Stimulated activated CD4-positive, alpha-beta T cell treated with anti-CD3 and anti-CD28 coated beads, Interleukin-1b, Interleukin-23, amount 100 ng/mL, for 1 hour (primary cell): Measurements from ENCODE around the gene LYL1.

Source experiments
- DNase-seq, 2 donors: peaks; one replicate each; pipeline ENCODE4 v3.0.0-alpha.2; 2020; ENCODE audit warnings: low read depth in 2 of 2

LYL1 gene

DNA sequence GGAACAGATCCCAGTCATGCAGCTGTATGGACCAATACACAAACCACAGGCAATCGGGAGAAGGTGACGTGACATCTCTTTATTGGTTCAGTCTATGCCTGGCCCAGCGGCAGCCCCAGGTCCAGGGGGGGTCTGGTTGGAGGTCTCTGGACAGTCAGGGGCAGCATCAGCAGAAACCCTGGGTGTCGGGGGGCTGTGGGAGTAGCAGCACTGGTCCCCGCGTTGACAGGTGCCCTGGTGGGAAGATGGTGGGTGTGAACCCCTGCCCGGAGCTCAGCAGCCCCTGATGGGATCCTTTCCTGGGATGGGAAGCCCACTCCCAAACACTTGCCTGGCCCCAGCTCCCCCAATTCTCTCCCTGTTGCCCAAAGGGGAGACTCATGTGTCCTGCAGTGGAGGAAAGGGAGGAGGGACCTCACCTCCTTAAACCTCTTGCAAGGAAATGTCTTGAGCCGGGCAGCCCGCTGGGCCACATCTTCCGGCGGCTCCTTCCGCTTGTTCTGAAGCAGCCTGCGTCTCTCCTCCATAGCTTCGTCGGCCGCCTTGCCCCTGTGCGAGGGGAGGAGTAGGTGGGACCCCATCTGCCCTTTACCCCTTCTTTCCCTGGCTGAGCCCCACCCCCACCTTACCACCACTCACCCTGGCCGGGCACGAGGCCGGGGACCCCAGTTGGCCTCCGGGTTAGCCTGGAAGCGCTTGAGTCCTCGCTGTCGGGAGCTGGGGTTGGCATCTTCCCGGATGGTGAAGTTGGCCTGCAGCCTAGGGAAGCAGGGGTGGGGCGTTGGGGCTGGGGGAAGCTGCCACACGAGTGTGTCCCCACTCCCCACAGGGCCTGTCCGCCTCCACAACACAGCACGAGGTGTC, 2.4 kb upstream of the LYL1 start:
- DNase-seq, result no peak

DNA sequence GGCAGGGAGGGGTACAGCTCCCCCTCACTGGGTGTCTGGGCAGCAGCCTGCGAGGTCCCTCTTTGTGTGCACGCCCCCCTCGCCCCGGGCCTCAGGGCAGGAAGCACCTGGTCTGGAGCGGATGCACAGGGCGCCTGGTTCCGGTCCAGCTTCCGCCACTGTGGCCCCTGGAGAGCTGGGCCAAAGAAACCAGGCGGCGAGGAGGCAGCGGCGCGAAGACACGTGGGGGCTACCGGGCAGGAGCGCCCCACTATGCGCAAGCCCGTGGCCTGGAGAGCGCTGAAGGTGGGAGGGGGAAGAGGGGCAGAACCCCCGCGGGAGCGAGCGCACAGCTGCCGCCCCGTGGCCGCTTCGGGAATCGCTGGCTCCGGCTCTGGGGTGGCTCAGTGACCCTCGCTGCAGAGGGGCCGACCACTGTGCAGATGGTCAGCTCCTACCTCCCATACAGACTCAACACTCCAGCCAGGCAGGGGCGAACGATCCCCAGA, 1.7 kb upstream of the LYL1 start:
- DNase-seq, result no peak

- DNase-seq, result no peak
Measured at GRCh38 chr19:13103581-13104359, 1.1 kb upstream of the LYL1 start.

DNA sequence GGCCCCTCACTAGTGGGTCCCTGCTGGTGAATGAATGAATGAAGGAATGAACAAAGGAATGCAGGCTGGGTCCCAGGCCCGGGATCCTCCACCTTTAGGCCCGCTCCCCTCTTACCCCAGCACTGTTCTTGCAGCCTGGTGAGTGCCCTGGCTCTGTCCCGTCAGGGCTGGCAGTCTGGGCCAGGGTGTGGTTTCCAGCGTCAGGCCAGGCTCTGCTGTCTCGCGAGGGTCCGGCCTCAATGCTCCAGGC, 317 bp downstream of the LYL1 start:
- DNase-seq, result no peak

DNA sequence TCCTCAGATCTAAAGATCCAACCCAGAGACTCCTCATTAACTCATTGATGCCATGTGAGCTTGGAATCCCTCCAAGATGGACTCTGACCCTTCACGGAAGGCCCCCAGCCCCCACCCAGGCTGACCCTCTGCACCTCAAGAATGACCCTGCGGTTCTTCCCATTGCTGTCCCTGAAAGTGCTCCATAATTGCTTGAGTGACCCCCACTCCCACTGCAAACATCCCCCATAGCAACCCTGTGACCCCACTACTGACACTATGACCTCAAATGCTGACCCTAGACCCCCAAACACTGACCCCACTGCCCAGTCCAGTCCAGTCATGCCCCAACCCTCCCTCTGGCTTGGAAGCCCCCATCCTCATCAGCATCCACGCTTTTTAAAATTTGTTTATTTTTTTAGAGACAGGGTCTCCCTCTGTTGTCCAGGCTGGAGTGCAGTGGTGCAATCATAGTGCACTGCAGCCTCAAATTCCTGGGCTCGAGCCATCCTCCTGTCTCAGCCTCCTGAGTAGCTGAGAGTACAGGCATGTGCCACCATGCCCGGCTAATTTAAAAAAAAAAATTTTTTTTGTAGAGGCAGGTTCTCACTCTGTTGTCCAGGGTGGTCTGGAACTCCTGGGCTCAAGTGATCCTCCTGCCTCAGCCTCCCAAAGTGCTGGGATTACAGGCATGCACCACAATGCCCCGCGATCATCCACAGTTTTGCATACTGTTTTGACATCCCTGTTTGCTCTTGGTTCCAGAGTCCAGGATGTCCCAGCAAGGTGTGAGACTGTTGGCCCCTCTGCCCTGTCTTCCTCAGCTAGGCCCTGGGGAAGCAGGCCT, 855 bp downstream of the LYL1 start:
- no peak for DNase-seq

DNA sequence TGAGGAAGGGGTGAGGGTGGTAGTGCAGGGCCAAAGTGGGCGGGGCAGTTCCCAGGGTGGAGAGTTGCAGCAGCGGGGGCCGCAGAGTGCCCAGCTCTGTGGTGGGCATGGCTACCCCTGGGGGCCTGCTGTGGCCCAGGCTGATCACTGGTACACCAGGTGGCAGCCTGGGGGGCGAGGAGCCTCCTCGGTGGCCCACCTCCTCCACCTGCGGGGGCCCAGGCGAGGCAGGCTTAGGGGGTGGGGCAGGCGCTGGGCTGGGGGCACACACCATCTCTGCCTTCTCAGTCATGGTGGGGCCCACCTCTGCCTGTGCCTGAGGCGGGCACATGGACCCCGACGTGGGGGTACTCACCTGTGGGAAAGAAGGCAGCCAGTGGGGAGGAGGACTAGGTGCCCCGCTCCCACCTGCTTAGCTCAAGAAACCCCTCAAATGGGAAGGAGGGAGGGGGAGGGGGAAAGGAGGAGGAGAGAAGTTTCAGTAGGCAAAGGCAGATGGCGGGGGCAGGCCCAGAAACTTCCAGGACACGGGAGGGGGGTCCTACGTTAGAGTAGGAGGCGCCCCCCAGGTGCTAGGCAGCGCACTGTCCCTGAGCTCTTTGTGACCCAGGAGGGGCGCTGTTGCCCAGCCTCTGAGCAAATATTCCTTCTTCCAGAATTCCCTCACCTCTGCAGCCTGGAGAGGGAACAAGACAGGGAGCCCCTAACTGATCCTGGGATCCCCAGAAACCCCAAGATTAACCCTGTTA, 1.6 kb downstream of the LYL1 start:
- DNase-seq, result no peak

- no peak for DNase-seq
Measured at GRCh38 chr19:13100031-13100588, 2.5 kb downstream of the LYL1 start.

- DNase-seq, result peak in 1 of 2 donors; percentile 52
Measured at GRCh38 chr19:13099073-13099999, 3.3 kb downstream of the LYL1 start.

- no peak for DNase-seq
Measured at GRCh38 chr19:13098277-13099072, 4.2 kb downstream of the LYL1 start.

DNA sequence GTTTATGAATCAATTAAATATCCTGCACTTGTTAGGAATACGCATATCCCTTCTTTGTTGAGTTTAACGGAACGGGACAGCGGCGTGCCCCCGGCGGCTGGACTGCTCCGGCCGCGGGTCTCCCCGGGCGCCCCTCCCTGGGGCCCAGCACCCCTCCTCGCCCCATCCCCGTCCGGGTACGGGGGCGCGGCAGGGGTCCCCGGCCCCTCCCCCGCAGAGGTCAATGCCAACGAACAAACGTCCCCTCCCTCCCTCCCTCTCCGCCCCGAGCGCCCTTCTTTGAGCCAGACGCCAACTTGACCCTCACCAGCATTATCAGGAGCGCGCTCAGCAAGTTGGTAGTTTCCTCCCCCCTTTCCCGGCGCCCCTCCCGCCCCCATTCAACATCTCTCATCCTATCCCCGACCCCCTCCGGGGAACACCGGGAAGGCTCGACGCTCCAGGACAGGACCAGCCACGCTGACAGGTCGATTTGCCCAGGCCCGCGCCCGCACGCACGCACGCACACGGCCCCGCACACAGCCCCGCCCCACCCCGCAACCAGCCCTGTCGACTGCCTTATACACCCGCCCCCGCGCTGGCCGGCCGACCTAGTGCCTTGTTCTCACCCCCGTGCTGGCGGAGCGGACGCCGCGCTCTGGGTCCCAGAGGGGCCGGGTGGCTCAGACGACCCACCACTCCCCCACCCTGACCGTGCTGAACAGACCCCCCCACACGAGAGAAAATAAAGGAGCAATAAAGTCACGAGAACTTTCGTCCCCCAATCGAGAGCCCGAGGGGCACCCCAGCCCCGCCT, 5.0 kb downstream of the LYL1 start:
- DNase-seq, result no peak

DNA sequence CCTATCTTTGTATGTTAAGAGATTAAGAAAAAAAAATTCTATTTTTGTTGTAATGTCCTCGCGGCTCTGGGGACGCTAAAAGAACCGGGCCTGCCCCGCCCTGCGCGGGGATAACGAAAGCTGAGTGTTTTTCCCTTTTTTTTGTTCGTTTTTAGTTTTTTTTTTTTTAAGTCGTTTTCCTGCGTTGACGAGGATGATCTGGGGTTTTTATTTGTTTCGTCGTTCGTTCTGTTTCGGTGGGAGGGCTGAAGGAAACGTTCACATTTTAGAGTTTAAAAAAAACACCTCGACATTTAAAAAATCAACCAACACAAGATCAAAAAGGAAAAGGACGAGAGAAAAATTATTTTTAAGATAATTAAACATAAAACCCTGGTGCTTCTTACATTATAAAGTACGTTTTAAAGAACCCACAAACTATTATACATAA, 5.6 kb downstream of the LYL1 start:
- DNase-seq, result no peak

DNA sequence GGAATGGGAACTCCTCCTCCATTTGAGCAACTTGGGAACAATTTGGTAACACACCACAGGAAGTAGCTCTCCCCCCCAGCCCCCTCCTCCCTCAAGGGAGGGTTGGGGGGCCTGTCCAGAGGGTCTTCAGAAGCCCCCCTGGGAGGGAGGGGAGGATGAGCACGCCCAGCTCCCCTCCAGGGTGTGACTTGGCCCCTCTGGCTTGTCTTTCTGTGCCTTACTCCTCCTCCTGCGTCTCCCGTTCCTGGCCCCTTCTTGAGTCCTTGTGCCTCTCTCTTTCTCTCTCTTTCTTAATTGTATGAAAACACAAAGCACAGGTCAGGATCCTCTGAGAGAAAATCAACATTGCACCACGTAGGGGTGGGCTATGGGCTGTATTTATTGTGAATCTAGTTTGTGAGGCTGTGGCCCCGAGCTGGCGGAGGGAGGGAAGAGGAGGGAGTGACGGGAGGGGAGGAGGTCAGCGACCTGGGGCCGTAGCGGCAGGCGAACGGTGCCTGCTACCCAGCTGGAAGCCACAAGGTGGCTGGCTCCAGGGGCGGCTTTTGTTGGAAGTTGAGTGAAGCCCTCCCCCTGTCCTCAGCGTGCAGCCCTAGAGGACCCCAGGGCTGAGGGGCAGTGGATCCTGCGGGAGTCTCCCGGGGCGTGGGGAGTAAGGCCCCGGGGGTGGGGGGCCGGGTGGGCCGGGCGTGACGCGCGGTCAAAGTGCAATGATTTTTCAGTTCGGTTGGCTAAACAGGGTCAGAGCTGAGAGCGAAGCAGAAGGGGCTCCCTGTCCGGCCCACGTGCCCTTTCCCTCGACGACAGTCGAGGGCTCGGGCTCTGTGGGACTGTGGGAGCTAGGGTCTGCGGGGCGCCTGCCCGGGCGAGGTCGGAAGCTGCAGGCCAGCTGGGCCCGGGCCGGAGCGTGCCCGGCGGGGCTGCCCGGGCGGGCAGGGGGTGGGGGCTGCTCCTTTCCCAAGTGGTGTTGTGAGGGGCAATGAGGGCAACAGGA, 6.4 kb downstream of the LYL1 start:
- DNase-seq, result no peak

DNA sequence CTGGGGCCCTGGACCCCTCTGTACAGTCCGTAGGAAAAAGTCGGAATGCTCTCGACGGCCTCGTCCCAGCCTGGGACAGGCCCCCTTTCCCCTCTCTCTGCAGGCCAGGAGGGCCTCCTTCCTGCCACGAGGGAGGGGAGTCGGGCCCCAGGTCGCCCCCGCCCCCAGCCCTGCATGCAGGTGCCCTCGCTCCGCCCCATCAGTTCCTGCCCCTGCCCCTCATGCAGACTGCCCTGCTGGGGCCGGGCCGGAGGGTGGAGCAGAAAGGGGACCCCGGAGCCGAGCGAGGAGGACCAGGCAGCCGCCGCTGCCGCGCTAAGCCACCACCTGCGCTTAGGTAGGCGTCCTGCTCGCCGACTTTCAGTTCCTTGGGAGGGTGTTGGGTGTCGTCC, 7.3 kb downstream of the LYL1 start:
- no peak for DNase-seq

DNA sequence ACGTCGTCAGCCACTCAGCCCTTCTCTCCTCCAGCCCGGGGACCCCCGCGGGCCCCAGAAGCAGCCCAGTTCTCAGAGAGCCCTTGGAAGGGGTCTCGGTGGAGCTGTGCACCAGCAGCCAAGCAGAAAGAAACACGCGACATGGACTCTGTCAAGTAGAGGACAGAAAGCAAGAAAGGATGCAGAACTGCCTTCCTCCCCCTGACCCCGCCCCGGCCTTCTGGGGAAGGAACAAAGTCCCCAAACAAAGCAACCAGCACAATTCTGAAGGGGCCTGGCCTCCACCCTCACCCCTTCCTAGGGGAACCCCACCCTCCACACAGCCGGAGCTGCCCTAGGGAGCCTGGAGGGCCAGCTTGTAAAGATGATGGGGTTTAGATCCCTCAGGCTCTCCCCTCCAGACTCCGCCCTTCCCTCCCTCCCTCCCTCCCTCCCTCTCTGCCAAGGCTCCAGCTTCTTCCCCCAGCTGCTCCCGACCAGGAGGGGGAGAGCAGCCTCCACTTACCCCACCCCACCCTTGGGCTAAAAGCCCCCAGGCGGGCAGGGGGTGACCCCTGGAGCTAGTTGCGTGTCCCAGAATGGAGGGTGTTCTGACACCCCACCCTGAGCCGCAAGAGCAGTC, 7.8 kb downstream of the LYL1 start:
- no peak for DNase-seq

DNA sequence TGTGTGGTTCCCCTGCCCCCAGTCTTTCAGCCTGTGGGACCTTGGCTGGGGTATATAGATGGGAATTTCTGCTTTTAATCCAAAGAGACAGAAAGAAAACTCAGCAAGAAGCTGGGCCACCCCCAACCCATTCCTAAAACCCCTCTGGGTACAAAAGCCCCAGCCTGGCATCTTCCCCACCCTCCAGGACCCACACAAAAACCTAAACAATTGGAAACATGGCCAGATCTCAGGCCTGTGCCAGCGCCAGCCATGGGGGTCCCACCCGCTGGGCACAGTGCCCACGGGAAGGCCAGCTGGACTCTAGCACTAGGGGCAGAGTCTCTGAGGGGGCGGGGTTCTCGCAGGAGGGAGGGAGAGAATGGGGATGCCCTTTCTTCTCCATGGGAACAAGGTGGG, 8.6 kb downstream of the LYL1 start:
- no peak for DNase-seq

- DNase-seq, result peak; percentile 60 to 63
Measured at GRCh38 chr19:13093407-13094105, 9.1 kb downstream of the LYL1 start.
